ENCODE measurements around the gene OR4K15. TPM values are rescaled to one million over a fixed set of nuclear protein-coding genes. Genes with fewer than 3 reads are reported as not detected.
"Not testable (repeated sequence)": the region's sequence is repeated elsewhere in the genome, so short reads cannot be mapped to it uniquely, and the experiment has no call there.

OR4K15 gene
- not detected for total RNA-seq

GRCh38 chr14:19975291-19975690 lies at the start of gene OR4K15:
Gene OR4K15 (plus strand): TSS chr14:19975591. CDS start chr14:19975591, 0 bp downstream.
- CTCF ChIA-PET, result no interaction called here
- POLR2A ChIA-PET, result no interaction called here

DNA sequence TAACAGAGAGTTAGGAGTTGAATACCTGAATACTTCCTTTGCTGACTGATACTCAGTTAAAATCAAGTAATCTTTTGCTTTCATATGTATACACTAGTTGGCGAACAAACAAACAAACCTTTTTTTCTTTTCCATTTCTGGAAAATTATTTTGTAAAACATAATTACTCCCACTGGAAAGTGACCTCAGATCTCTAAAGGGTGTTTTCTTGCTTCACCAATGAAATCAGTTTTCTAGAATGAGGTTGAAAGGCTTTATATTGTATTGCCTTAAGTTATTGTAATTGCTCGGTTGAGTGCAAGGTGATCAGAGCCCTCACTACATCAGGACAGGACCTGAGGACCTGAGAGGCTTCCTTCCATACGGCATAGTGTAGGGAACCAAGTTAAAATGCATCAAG lies 44.8 kb upstream of the OR4K15 start, which contains the start of gene OR4K1:
OR4K1 (plus strand) TSS at position 301 of the 400 bp plus-strand sequence. CDS start 4,750 bp downstream, outside the sequence.
- ChIA-PET CTCF (no interaction called here), POLR2A (no interaction called here)

GRCh38 chr14:19941668-19942067 lies 33.7 kb upstream of the OR4K15 start:
- ChIA-PET CTCF (no interaction called here), POLR2A (no interaction called here)

- ChIA-PET CTCF (no interaction called here), POLR2A (no interaction called here)
Observed at GRCh38 chr14:19947413-19948090, 27.8 kb upstream of the OR4K15 start.

DNA sequence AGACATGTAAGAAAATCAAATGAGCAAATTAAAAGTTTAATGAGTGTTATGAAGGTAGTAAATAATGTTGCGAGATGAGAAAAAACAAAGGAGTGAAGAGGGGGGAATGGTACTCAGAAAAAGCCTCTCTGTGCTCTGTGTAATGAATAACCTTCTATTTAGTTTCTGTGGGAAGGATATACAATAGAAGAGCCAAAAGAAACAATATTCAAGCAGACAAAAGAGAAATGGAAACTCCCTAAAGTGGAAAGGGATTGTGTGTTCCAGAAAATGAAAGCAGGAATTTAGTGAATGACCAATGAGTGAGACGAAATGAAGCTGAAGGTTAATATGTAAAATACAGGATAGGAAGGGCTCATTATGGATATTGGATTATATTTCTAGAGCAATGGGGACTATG lies 26.2 kb upstream of the OR4K15 start:
- ChIA-PET CTCF (no interaction called here), POLR2A (no interaction called here)

DNA sequence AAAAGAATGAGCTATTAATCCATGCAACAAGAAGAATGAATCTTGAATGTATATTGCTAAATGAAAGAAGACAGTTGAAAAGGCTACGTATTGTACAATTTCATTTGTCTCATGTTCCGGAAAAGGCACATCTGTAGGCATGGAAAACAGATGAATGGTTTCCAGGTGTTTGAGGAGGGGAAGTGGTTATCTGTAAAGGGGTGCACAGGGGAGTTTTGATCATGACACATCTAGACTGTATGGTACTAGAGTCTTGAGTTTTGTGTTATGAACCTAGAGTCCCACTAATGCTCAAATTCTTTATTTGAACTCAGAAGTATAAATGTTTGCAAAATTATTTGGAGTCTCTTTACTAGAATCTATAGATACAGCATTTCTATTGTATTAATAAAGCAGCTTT lies 5.7 kb upstream of the OR4K15 start:
- CTCF ChIA-PET, POLR2A ChIA-PET: not testable (repeated sequence)

GRCh38 chr14:19974844-19975243 lies 547 bp upstream of the OR4K15 start:
- CTCF ChIA-PET, result no interaction called here

GRCh38 chr14:19993438-19993837 lies 18.0 kb downstream of the OR4K15 start:
- ChIA-PET POLR2A (no interaction called here), CTCF (no interaction called here)

More at GRCh38 chr14:19974844-19975243, 547 bp upstream of the OR4K15 start:
- POLR2A ChIA-PET, result no interaction called here

DNA sequence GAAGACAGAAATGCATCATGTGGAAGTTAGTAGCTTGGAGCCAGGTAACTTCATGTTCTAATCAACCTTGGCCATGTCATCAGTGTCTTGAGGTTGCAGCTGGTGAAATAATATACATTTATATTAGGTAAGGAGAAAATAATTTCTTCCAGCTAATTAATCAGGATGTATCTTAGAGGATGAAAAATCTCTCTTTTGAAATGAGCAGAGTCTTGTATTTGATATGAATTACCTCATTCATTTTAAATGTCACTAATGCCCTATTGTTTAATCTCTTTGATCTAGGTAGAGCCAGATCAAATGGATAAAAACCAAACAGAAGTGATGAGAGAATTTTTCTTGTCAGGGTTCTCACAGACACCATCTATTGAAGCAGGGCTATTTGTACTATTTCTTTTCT lies 26.5 kb downstream of the OR4K15 start, which contains the start of gene OR4Q2:
OR4Q2 (plus strand) TSS at position 301 of the 400 bp plus-strand sequence.
- CTCF ChIA-PET, result no interaction called here
- POLR2A ChIA-PET, result no interaction called here

DNA sequence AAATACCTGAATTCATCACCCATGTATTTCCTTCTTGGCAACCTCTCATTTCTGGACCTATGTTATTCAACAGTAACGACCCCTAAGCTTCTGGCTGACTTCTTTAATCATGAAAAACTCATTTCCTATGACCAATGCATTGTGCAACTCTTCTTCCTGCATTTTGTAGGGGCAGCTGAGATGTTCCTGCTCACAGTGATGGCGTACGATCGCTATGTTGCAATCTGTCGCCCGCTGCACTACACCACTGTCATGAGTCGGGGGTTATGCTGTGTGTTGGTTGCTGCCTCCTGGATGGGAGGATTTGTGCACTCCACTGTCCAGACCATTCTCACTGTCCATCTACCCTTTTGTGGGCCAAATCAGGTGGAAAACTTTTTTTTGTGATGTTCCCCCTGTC lies 26.9 kb downstream of the OR4K15 start:
- POLR2A ChIA-PET, result no interaction called here
- CTCF ChIA-PET, result no interaction called here

DNA sequence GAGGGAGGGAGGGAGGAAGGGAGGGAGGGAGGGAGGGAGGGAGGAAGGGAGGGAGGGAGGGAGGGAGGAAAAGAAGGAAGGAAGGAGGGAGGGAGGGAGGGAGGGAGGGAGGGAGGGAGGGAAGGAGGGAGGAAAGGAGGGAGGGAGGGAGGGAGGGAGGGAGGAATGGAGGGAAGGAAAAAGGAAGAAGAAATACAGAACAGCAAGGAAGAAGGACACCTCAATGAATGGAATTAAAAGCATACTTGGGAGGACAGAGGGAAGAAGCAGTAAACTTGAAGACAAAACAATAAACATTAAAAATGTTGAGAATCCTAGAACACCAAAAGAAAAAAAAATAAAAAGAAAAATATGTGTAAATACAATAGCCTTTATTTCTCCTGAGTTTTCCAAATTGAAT lies 32.8 kb downstream of the OR4K15 start:
- ChIA-PET POLR2A (no interaction called here), CTCF (no interaction called here)

GRCh38 chr14:20019257-20019865 lies 44.0 kb downstream of the OR4K15 start, which contains the start of gene OR4K14:
Gene OR4K14 (minus strand): TSS chr14:20019307. CDS start chr14:20015193, 4,114 bp downstream.
- CTCF ChIA-PET, result no interaction called here
- POLR2A ChIA-PET, result no interaction called here

Other genes starting within 250 kb of the OR4K15 start
- gene OR4Q3, start 232.0 kb upstream of the OR4K15 start, total RNA-seq, result not detected
- not detected for gene OR4M1, start 202.1 kb upstream of the OR4K15 start, total RNA-seq
- not detected for gene OR4N2, start 171.8 kb upstream of the OR4K15 start, total RNA-seq
- not detected for gene OR4K2, start 100.4 kb upstream of the OR4K15 start, total RNA-seq
- not detected for gene OR4K5, start 55.0 kb upstream of the OR4K15 start, total RNA-seq
- gene OR4K1, start 44.7 kb upstream of the OR4K15 start, total RNA-seq, result not detected
- gene OR4Q2, start 26.6 kb downstream of the OR4K15 start, total RNA-seq, result not detected
- not detected for gene OR4K14, start 43.7 kb downstream of the OR4K15 start, total RNA-seq
- gene OR4K13, start 60.4 kb downstream of the OR4K15 start, total RNA-seq, result not detected
- gene OR4L1, start 84.5 kb downstream of the OR4K15 start, total RNA-seq, result not detected
- not detected for gene OR4K17, start 135.1 kb downstream of the OR4K15 start, total RNA-seq
- gene OR4N5, start 163.2 kb downstream of the OR4K15 start, total RNA-seq, result not detected
- gene OR11G2, start 215.3 kb downstream of the OR4K15 start, total RNA-seq, result not detected
- gene OR11H6, start 248.1 kb downstream of the OR4K15 start, total RNA-seq, result not detected